ENCODE results near the gene PPP1R14D.

PPP1R14D gene

DNA sequence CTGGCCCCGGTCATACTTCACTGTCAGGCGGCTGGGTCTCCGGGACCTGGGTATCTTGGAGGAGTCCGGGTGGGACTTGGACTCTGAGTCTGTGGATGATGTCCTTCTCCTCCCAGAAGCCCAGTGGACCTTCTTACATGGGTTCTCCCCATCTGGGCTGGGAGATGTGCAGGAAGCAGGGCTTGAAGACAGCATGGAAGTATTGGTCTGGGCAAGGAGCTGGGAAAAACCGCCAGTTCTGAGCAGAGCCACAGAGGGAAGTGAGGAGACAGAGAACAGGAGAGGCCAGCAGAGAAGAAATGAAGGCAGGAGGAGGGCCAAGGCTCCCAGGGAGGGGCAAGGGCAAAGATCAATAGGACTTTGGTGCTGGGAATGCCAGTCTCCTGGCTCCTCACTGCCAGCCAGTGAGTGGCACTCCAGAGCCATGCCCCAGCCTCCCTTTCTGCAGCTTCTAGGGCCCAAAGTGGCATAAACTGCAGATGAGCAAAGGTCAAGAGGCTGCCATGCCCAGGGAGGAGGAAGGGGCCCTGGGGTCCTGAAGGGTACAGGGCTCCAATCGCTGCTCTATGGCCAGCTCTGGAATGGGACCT lies at the start of gene PPP1R14D:
PPP1R14D (minus strand) TSS at position 262 of the 590 bp plus-strand sequence; CDS start at position 195, 67 bp downstream.
- TF ChIP-seq, protein P1, sequence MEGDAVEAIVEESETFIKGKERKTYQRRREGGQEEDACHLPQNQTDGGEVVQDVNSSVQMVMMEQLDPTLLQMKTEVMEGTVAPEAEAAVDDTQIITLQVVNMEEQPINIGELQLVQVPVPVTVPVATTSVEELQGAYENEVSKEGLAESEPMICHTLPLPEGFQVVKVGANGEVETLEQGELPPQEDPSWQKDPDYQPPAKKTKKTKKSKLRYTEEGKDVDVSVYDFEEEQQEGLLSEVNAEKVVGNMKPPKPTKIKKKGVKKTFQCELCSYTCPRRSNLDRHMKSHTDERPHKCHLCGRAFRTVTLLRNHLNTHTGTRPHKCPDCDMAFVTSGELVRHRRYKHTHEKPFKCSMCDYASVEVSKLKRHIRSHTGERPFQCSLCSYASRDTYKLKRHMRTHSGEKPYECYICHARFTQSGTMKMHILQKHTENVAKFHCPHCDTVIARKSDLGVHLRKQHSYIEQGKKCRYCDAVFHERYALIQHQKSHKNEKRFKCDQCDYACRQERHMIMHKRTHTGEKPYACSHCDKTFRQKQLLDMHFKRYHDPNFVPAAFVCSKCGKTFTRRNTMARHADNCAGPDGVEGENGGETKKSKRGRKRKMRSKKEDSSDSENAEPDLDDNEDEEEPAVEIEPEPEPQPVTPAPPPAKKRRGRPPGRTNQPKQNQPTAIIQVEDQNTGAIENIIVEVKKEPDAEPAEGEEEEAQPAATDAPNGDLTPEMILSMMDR (IDR thresholded peaks at IDR 0.05; ENCODE audit: low read depth, low read length), result no peak
- H3K27me3 ChIP-seq (ENCODE audit: insufficient read depth, low read depth, severe bottlenecking), result no peaks in the 10 kb centered on the region
- no peaks in the 10 kb centered on the region for H3K9me3 ChIP-seq (ENCODE audit: severe bottlenecking)
- H3K4me3 ChIP-seq (ENCODE audit: low read depth, low read length), result no peak within 1 kb of the TSS
- H3K27ac ChIP-seq, result no peak within 1 kb of the TSS
- no peak for DNase-seq
- H3K36me3 ChIP-seq, result no peaks in the 10 kb centered on the region

GRCh38 chr15:40877694-40878093 lies 49.2 kb upstream of the PPP1R14D start:
- no peak overlapping the region for H3K4me3 ChIP-seq (ENCODE audit: low read depth, low read length)
- TF ChIP-seq, protein P1 (IDR thresholded peaks at IDR 0.05; ENCODE audit: low read depth, low read length), result no peak
- no peak overlapping the region for H3K27ac ChIP-seq
- no peaks in the 10 kb centered on the region for H3K36me3 ChIP-seq
- peaks cover 3% of the 10 kb centered on the region for H3K9me3 ChIP-seq (ENCODE audit: severe bottlenecking)
- H3K27me3 ChIP-seq (ENCODE audit: insufficient read depth, low read depth, severe bottlenecking), result no peaks in the 10 kb centered on the region
- DNase-seq, result no peak

DNA sequence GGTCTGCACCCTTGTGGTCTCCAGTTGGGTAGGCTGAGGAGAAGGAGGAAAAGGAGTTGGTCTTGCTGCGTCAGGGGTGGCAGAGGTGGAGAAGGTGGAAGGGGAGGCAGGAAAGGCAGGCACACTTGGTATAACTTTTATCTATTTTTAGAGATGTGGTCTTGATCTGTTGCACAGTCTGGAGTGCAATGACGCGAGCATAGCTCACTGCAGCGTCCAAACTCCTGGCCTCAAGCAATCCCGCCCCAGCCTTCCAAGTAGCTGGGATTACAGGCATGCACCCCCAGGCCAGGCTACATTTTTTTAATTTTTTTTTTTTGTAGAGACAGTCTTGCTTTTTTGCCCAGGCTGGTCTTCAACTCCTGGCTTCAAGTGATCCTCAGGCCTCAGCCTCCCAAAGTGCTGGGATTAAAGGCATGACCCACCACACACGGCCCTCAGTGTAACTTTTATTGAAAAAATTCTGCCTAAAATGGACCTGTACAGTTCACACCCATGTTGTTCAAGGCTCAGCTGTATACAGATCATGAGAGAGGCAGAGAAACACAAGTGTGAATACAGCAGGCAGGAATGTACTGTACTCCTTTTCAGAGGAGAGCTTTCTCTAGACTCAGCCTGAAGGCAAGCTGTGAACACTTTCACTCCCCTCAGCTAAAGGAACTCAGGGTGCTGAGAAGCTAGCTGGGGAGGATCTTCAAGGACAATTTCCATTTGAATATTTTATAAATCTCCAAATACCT lies 47.7 kb upstream of the PPP1R14D start:
- no peaks in the 10 kb centered on the region for H3K27me3 ChIP-seq (ENCODE audit: insufficient read depth, low read depth, severe bottlenecking)
- TF ChIP-seq, protein P1 (IDR thresholded peaks at IDR 0.05; ENCODE audit: low read depth, low read length), result no peak
- DNase-seq, result no peak
- no peaks in the 10 kb centered on the region for H3K9me3 ChIP-seq (ENCODE audit: severe bottlenecking)
- H3K27ac ChIP-seq, result no peak overlapping the region
- no peak overlapping the region for H3K4me3 ChIP-seq (ENCODE audit: low read depth, low read length)
- H3K36me3 ChIP-seq, result no peaks in the 10 kb centered on the region

DNA sequence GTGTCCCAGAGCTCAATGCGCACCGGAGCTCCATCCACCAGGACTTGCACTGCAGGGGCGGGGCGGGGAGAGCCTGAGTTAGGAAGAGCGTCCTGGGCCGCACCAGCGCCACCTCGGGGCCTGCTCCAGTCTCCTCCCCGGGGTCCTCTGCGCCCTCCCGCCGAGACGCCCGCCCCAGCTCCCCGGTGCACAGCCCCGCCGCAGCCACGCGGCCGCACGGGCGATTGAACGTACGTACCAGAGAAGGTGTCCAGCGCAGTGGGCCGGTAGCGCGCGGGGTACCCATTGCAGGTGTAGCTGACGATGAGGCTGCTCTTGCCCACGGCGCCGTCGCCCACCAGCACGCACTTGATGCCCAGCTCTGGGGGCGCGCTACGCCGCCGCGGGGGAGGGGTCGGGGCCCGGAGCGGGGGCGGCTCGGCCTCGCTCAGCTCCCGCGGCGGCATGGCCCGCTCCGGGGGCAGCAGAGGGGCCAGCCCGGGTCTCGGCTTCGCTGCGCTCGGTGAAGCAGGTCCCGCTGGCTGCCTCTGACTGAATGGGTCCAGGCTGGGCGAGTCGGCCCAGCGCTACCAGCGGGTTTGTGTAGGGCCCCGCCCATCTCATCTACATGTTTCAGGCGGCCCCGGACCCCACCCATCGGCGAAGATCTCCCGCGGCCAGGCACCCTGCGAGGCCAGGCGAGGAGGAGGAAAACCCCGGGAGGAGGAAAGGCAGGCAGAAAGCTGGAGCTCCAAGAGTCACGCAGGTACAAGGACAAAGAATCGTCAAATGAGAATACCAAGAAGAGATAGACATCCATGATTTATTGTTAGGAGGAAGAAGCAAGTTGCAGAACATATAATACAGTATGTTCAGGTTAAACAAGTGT lies 45.4 kb upstream of the PPP1R14D start, which contains the start of gene RHOV:
RHOV (minus strand) TSS at position 541 of the 868 bp plus-strand sequence; CDS start at position 446, 95 bp downstream.
- peak; percentile 93 for DNase-seq
- H3K27ac ChIP-seq, result peak within 1 kb of the TSS; percentile 56
- TF ChIP-seq, protein P1 (IDR thresholded peaks at IDR 0.05; ENCODE audit: low read depth, low read length), result peak; percentile 76
- H3K9me3 ChIP-seq (ENCODE audit: severe bottlenecking), result no peaks in the 10 kb centered on the region
- peak within 1 kb of the TSS; percentile 66 for H3K4me3 ChIP-seq (ENCODE audit: low read depth, low read length)
- no peaks in the 10 kb centered on the region for H3K27me3 ChIP-seq (ENCODE audit: insufficient read depth, low read depth, severe bottlenecking)
- H3K36me3 ChIP-seq, result no peaks in the 10 kb centered on the region

DNA sequence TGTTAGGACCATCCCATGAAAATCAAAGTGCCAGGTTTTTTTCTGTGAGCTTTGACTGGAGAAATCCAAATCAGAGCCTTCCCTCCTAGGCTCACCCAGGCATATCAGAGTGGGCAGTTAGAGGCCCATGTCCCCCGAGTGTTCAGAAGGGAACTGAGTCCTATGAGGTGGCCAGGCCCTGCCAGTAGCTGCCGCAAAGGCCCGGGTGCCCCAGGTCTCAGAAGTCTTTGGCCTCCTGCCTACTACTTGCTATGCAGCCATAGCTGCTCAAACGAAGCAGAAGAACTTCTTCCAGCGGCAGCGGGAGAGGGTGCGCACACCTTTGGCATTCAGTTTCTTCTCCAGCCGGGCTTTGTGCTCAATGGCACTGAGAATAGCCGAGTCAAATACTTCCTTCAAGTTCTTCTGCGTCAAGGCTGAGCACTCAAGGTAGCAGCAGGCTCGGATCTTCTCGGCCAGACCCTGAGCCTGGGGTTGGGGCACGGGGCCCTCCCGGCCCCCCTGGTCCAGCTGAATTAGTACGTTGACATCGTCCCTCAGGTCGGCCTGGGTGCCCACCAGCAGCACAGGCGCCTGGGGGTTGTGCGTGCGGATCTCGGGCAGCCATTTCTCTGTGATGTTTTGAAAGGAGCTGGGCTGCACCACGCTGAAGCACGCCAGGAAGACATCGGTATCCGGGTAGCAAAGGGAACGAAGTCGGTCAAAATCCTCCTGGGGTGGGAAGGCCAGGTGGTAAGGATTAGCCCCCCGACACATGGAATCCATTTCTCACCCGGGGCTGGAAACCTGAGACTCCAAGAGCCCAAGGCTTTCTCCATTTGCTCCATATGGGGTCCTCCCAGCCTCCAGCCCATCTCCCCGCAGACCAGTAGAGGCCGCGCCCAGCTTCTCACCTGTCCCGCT lies 44.5 kb upstream of the PPP1R14D start:
- TF ChIP-seq, protein P1 (IDR thresholded peaks at IDR 0.05; ENCODE audit: low read depth, low read length), result no peak
- DNase-seq, result no peak
- peak overlapping the region; percentile 66 for H3K4me3 ChIP-seq (ENCODE audit: low read depth, low read length)
- H3K27me3 ChIP-seq (ENCODE audit: insufficient read depth, low read depth, severe bottlenecking), result no peaks in the 10 kb centered on the region
- no peaks in the 10 kb centered on the region for H3K36me3 ChIP-seq
- H3K27ac ChIP-seq, result no peak overlapping the region; the same call in 1 of the 2 replicates
- no peaks in the 10 kb centered on the region for H3K9me3 ChIP-seq (ENCODE audit: severe bottlenecking)

Measured in WERI-Rb-1 (cell line).